Progenitor cell of endocrine pancreas (in vitro differentiated cells): ENCODE data around the gene ZNF326. TPM values are rescaled to one million over a fixed set of nuclear protein-coding genes. Genes with fewer than 3 reads are reported as not detected.
"Not testable (repeated sequence)": the region's sequence is repeated elsewhere in the genome, so short reads cannot be mapped to it uniquely, and the experiment has no call there.

ENCODE experiments used
- DNase-seq: peaks from one replicate; pipeline ENCODE4 v3.0.0; 2021; ENCODE audit warnings: low spot score; ENCODE audit not compliant: unreplicated experiment
- H3K27ac Mint-ChIP-seq: 2 replicates; pipeline ENCODE4 v1.8.0; 2021; ENCODE audit warnings: mild to moderate bottlenecking, moderate library complexity, mixed read lengths
- H3K27me3 Mint-ChIP-seq: 2 replicates; pipeline ENCODE4 v1.8.0; 2021; ENCODE audit warnings: mixed read lengths
- H3K36me3 Mint-ChIP-seq: 2 replicates; pipeline ENCODE4 v1.8.0; 2022; ENCODE audit warnings: mixed read lengths; ENCODE audit not compliant: insufficient read depth
- H3K4me1 Mint-ChIP-seq: 2 replicates; pipeline ENCODE4 v1.8.0; 2021; ENCODE audit warnings: low read depth, mixed read lengths
- H3K4me3 Mint-ChIP-seq: 2 replicates; pipeline ENCODE4 v1.8.0; 2021; ENCODE audit warnings: low read depth, mild to moderate bottlenecking, moderate library complexity, mixed read lengths
- H3K9me3 Mint-ChIP-seq: 2 replicates; pipeline ENCODE4 v1.8.0; 2021; ENCODE audit warnings: low read depth, mixed read lengths
- total RNA-seq: library from RNA; stranded (reverse); gene quantifications from 2 replicates; pipeline ENCODE4 v1.2.1, GENCODE V29; 2021
- TF ChIP-seq, protein P1 (sequence below): fragments of 200-600 bp; sonication (generic); IDR thresholded peaks from one replicate; pipeline ENCODE4 v1.5.0; 2021; ENCODE audit warnings: antibody characterized with exemption, mild to moderate bottlenecking; ENCODE audit not compliant: unreplicated experiment

Gene ZNF326
- total RNA-seq, 1 donor from 2014 or later: 70.9 TPM

DNA sequence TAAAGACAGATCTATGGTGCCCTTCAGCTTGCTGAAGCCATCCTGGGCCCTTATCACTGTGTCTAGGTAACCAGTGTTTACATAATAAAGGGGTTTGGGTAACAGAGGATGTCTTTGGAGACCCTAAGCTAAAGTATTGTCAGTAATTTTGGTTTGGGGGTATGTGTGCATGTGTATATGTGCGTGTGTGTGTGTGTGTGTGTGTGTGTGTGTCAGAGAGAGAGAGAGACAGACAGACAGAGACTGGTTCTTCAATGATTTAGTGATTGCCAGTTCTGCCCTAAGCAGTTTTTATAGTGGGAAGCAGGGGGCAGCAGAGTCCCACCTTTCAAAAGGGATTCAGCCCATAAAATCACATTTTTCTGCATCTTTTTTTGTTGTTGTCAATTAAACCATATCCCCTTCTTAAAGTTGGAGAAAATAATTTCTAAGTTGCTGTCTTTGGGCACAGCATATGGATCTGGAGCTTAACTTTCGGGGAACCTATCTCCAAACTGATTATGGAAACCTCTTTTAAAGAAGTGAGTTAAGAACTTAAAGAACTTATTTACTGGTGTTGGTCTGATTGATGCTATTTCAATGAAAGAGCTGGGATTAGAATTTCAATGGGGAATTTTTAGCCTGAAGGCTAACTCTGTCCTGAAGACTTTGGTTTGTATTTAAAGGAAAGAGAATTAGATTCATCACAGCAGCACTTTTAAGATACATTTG is 51.1 kb downstream of the ZNF326 start:
- Mint-ChIP-seq H3K4me1 (peaks cover 8% of the 10 kb centered on the region), H3K27me3 (peaks cover 13% of the 10 kb centered on the region), H3K9me3 (no peaks in the 10 kb centered on the region), H3K27ac (peak overlapping the region; percentile 52), H3K4me3 (no peak overlapping the region), H3K36me3 (no peaks in the 10 kb centered on the region)
- DNase-seq: no peak
- TF ChIP-seq, protein P1, sequence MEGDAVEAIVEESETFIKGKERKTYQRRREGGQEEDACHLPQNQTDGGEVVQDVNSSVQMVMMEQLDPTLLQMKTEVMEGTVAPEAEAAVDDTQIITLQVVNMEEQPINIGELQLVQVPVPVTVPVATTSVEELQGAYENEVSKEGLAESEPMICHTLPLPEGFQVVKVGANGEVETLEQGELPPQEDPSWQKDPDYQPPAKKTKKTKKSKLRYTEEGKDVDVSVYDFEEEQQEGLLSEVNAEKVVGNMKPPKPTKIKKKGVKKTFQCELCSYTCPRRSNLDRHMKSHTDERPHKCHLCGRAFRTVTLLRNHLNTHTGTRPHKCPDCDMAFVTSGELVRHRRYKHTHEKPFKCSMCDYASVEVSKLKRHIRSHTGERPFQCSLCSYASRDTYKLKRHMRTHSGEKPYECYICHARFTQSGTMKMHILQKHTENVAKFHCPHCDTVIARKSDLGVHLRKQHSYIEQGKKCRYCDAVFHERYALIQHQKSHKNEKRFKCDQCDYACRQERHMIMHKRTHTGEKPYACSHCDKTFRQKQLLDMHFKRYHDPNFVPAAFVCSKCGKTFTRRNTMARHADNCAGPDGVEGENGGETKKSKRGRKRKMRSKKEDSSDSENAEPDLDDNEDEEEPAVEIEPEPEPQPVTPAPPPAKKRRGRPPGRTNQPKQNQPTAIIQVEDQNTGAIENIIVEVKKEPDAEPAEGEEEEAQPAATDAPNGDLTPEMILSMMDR: peak; percentile 74

DNA sequence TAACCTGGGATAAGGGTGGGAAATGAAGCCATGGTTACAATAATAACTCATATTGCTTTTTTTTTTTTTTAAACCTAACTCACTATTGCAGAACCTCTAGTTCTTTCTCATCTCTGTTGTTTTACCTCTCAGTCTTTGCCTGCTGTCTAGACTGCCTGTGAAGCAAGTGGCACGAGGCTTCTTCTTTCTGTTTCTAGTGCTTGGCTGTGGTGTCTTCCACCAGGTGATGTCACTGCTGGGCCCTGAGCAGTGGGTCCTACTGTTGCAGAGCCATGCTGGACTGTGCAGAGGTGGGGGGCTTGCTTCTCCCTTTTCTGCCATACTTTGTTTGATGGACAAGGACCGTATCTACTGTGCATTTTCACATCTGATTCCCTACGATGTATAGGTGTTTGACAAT is 51.7 kb downstream of the ZNF326 start:
- H3K27me3 Mint-ChIP-seq: peaks cover 13% of the 10 kb centered on the region
- H3K4me3 Mint-ChIP-seq: no peak overlapping the region
- H3K27ac Mint-ChIP-seq: no peak overlapping the region
- TF ChIP-seq, protein P1: no peak
- H3K36me3 Mint-ChIP-seq: no peaks in the 10 kb centered on the region
- no peaks in the 10 kb centered on the region for H3K9me3 Mint-ChIP-seq
- DNase-seq: no peak
- H3K4me1 Mint-ChIP-seq: peaks cover 8% of the 10 kb centered on the region

DNA sequence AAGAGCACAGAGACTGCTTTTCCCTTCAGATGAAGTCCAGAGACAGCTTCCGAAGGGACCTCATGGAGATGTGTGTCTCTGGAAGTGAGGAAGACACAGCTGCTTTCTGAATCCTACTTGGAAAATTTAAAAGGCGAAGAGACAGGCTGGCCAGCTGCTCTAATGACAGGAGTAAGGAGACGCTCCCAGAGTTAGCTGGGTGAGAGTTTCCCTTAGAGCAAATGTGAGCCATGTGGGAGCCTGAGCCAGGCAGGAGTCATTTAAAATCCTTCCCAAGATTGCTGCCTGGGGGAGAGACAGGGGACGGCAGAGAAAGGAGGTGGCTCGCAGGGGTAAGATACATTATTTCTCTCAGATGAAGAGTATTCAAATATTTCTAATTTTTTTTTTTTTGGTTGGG is 53.1 kb downstream of the ZNF326 start:
- DNase-seq: no peak
- Mint-ChIP-seq H3K4me1 (peaks cover 9% of the 10 kb centered on the region), H3K27me3 (peaks cover 13% of the 10 kb centered on the region), H3K9me3 (no peaks in the 10 kb centered on the region), H3K4me3 (no peak overlapping the region), H3K36me3 (no peaks in the 10 kb centered on the region), H3K27ac (no peak overlapping the region)
- TF ChIP-seq, protein P1: no peak

DNA sequence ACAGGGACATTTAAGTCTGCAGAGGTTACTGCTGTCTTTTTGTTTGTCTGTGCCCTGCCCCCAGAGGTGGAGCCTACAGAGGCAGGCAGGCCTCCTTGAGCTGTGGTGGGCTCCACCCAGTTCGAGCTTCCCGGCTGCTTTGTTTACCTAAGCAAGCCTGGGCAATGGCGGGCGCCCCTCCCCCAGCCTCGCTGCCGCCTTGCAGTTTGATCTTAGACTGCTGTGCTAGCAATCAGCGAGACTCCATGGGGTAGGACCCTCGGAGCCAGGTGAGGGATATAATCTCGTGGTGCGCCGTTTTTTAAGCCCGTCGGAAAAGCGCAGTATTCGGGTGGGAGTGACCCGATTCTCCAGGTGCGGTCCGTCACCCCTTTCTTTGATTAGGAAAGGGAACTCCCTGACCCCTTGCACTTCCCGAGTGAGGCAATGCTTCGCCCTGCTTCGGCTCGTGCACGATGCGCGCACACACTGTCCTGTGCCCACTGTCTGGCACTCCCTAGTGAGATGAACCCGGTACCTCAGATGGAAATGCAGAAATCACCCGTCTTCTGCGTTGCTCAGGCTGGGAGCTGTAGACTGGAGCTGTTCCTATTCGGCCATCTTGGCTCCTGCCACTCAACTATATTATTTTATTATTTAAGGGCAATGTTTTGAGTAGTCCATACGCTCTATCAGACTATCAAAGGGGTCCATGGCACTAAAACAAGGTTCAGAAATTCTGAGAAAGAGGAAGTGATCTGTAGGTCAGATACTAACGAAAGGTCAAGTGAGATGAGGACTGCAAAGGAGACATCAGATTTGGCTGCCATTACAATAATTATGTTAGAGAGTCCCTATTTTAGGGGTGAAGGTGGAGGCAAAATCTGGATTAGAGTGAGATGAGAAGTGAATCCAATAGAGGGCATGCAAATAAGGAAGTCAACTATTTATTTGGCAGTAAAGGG is 68.1 kb downstream of the ZNF326 start:
- not testable (repeated sequence) for H3K4me1 Mint-ChIP-seq, DNase-seq, H3K9me3 Mint-ChIP-seq, H3K27ac Mint-ChIP-seq, H3K36me3 Mint-ChIP-seq, H3K27me3 Mint-ChIP-seq
- peak overlapping the region; percentile 31 for H3K4me3 Mint-ChIP-seq

DNA sequence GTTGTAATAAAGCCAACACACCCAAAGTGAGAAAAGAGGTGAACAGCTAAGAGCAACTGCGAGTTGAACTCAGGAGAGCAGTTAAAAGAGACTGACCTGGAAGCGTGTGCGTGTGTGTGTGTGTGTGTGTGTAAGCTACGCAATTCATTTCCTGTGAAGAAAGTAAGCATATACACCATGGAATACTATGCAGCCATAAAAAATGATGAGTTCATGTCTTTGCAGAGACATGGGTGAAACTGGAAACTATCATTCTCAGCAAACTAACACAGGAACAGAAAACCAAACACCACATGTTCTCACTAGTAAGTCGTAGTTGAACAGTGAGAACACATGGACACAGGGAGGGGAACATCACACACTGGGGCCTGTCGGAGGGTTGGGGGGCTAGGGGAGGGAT is 69.2 kb downstream of the ZNF326 start:
- not testable (repeated sequence) for H3K4me1 Mint-ChIP-seq

DNA sequence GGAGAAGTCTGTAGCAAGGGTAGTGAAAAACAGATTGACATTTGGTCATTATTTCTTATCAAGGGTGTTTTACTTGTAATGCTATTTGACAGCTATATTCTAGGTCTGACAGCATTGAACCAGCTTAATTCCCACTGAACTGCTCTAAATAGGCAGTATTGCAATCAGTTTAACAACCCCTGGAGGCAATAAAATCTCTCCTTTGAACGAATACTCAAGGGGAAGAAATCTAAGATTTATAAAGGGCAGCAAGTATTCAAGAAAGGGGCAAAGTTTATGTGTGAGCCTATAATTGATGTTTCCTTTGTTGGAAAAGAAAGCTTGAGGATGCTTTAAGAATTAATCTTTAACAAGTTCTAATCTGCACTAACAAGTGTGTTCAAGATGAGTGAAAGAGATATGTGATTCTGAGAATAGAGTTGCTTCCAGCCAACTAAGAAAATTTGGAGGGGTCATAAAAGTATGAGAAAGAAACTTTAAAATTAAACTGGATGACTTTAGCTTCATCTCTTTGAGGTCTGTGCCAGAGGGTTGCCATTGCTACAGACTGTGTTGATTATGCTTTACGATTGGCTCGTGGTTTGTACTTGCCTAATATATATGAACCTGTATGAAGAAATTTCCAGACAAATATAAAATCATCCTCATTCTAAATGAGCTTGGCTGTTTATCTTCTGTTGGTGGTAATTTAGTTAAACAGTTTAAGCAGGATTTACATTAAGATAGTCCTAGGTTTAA is 72.5 kb downstream of the ZNF326 start:
- no peaks in the 10 kb centered on the region for H3K36me3 Mint-ChIP-seq
- H3K4me3 Mint-ChIP-seq: no peak overlapping the region
- no peak overlapping the region for H3K27ac Mint-ChIP-seq
- H3K4me1 Mint-ChIP-seq: peaks cover 7% of the 10 kb centered on the region
- peaks cover 8% of the 10 kb centered on the region for H3K9me3 Mint-ChIP-seq
- peaks cover 14% of the 10 kb centered on the region for H3K27me3 Mint-ChIP-seq
- TF ChIP-seq, protein P1: no peak
- no peak for DNase-seq

More for the DNA sequence above, 69.2 kb downstream of the ZNF326 start:
- not testable (repeated sequence) for H3K4me3 Mint-ChIP-seq, H3K9me3 Mint-ChIP-seq, H3K27ac Mint-ChIP-seq, H3K36me3 Mint-ChIP-seq, DNase-seq
- peaks cover 11% of the 10 kb centered on the region for H3K27me3 Mint-ChIP-seq
